Left hindlimb (tissue), 1 donor: Measurements from ENCODE around the gene TCP10L.
"Not testable (repeated sequence)": the region's sequence is repeated elsewhere in the genome, so short reads cannot be mapped to it uniquely, and the experiment has no call there.

Source experiments
- DNase-seq: peaks from one replicate; pipeline ENCODE4 v3.0.0-alpha.2; 2018

The TCP10L gene

DNA sequence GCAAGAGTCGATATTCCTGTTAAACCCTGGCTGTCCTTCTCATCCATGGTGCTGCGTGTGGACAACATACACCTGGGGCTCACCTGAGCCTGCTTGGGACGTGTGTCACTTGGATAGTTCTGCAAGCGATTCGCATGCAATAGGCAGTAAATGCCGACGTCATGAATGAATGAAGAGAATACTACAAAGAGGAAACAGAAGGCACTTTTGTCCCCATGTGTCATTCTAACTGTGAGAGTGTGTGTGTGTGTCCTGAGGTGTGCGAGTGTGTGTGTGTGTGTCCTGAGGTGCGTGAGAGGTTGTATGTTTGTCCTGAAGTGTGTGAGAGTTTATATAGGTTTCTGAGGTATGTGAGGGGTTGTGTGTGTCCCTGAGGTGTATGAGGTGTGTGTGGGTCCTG lies 647 bp upstream of the TCP10L start:
- DNase-seq = no peak

DNA sequence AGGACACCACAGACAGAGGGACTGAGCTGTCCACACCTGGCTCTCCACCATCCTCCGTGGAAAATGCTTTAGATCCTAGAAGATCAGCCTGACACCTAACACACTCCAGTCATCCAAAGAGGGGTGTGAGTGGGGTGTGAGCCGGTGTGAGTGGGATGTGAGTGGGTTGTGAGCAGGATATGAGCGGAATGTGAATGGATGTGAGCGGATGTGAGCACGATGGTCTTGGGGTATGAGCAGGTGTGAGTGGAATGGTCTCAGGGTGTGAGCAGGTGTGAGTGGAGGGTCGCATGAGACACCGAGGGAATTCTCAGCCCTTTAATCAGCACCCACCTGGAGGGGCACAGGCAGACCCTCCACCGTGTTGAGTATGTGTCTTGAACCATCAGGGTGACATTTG lies 851 bp downstream of the TCP10L start:
- no peak for DNase-seq

DNA sequence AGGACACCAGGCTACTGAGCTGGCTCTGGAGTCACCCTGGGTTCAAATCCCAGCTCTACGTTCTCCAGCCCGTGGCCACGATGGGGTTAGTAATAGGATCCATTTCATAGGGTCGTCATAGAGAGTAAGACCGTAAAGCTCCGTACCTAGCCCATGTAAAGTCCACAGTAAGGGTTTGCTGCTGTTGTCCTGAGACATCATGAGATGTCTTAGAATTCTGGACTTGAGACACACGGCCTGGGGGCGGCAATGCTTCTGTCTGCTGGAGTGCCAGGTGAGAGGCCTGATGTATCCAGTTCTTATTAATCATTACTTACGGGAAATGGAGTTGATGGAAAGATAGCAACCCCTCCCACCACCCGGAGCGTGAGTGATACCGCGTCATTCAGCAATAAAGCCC lies 3.6 kb downstream of the TCP10L start:
- DNase-seq = no peak

DNA sequence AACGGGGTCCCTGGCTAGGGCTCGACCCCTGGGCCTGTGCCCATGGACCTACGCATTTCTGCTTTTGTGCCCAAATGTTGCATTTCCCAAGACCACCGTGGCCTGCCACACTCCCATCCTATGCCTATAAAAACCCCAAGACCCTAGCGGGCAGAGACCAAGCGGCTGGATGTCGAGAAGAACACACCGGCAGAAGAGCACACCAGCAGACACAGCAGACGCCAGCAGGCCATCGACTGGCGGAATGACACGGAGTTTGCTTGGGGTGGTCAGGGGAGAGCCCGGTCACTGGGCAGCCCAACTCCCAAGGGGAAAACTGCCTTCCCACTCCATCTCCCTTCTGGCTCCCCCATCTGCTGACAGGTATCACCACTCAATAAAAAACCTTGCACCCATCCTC lies 4.4 kb downstream of the TCP10L start:
- no peak for DNase-seq

DNA sequence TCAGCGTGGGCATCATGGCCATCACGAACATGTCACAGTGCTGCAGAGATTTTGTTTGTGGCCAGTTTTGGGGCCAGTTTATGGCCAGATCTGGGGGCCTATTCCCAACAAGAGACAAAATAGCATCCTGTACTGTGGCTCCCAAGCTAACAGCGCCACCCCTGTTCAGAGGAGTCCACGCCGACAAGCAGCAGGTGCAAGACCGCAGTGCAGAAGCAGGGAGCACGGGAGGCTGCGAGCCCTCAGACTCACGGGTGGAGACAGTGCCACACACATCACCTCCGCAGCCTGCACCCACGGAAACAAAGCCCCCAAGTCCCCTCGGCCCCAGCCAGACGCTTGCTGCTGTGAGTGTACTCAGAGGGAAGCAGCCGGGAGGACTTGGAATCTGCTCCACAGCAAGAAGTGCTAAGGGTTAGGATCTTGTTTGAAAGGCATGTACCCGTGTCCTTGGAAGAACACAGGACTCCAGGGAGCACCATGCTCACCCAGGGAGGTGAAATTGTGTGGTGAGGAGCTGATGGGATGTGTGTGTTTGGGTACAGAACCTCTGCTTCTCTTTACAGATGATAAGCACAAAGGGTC lies 7.1 kb downstream of the TCP10L start:
- DNase-seq = no peak

DNA sequence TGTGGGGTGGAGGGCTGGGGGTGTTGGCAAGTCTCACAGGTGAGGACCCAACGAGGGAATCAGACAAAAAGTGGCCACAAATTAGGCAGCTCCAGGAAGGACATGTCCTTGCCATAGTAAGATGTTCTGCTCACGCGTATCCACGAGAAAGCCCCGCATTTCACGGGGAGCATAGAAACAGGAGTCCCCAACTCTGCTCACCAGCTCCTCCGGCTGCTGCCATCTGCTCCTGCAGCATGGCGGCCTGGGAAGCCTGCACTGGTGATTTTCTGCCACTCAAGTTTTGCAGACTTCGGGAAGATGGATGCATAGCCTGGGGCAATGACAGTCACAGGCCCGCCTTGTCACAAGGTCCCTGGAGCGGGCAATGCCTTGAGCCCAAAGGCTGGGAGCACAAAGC lies 9.3 kb downstream of the TCP10L start:
- no peak for DNase-seq

DNA sequence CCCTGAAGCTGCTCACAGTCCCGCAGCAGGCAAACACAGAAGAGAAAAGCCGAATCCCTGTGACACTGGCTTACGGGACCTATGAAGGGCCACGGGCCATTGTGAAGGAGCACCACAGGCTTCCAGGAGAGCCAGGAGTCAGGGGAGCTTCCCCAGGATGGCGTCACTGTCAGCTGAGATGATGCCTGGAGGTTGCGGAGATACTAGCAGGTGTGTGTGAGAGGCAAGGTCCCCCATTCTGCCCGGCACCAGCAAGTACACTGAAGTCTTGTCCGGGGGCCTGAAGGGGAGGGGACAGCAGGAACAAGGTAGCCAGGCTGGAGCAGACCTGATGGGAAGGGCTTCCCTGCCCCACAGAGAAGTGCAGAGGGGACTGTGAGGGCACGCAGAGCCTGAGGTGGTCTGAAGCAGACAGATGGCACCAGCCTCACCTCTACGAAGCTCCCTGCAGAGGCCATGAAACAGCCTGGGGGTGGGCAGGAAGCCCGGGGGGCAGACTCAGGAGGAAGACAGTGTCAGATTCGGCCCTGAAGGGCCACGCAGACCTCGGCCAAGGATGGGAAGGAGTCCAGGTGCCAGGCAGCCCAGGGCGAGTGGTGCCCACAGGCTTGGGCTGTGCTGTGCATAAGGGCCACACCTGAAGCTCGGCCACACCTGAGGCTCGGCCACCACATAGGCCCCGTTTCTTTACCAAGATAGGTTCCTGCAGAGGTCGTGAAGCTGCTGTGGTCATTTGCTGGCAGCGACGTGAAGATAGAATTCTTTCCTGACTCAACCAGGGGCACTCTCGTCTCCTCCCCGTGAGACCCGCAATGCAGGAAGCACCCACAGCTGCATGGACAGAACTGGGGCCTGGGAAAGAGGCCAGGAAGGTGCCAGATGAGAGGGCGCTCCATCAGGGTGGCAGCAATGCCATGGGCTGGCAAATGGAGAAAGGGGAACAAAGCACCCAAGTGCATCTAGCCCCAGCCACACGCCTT lies 10.1 kb downstream of the TCP10L start:
- DNase-seq = no peak

DNA sequence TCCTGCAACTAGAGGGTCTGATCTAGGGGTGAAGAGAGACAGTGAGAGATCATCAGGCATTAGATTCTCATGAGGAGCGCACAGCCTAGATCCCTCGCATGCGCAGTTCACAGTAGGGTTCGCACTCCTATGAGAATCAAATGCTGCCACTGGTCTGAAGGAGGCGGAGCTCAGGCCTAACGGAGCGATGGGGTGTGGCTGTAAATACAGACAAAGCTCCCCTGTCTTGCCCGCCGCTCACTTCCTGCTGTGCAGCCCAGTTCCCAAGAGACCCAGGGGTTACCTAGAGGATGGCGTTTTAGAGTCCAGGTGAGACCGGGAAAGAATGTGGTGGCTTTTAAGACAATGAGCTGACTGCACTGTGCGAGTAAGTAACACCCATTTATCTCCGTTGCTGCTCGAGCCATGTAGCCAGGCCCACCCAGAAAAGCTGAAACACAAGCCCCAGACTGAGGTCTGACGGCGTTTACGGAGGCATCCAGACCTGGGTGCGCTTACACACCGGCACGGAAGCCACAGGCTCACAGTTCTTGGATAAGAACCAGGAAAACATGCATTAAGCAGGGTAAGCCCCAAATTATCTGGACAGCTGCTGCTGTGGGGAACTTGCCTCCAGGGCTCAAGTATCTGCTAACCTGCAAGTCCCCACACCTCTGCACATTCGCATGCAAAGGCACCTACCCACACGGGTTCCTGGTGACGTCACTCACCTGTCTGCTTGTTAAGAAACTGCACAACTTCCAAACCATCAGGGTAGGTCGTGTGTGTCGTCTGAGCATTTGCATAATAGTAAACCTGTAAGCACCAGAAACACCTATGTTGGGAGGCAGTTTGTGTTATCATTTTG lies 12.5 kb downstream of the TCP10L start:
- no peak for DNase-seq

DNA sequence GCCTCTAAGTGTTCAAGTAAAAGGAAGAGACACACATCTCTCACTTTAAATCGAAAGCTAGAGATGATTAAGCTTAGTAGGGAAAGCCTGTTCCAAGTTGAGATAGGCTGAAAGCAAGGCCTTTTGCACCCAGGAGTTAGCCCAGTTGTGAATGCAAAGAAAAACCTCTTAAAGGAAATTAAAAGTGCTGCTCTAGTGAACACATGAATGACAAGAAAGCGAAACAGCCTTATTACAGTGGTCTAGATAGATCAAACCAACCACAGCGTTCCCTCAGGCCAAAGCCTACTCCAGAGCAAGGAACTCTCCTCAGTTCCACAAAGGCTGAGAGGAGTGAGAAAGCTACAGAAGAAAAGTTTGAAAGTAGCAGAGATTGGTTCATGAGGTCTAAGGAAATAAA lies 14.9 kb downstream of the TCP10L start:
- no peak for DNase-seq

DNA sequence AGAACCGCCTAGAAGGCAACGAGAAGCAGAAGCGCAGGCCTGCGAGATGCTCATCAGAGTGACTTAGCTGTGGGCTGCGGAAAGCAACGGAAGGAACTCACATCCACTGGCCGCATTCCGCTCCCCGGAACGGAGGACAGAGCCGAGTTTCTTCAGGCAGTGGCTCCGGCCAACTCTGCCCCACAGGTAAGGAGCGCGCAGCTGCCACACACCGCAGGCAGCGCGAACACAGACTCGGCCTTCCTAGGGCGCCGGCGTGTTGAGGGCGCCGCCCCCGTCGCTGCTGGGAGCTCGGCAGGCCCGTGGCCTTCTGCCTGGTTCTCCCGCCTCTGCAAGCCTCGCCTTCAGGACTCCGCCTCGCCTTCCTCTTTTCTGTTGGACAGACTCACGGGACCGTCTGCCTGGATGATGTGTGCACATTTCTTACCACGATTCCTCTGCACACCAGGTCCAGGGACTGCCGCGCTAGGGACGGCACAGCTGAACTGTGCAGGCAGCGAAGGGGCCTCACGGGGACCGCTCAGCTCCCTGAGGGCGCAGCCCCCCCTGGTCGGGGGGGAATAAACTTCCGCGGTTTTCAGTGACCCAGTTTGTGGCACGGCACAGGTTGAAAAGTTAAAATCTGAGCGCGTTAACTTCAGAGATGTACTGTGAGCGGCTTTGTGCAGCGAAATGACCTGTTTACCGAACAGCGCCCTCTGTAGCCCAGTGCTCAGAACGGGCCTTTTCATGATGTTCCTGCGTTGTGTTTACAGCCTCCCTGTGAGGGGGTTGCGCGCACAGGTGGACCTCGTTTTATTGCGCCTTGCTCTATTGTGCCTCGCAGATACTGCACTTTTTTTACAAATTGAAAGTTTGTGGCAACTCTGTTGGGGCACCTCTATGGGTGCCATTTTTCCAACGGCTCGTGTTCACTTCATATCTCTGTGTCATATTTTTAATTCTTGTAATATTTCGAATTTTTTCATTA lies 15.8 kb downstream of the TCP10L start:
- DNase-seq = peak; percentile 78

DNA sequence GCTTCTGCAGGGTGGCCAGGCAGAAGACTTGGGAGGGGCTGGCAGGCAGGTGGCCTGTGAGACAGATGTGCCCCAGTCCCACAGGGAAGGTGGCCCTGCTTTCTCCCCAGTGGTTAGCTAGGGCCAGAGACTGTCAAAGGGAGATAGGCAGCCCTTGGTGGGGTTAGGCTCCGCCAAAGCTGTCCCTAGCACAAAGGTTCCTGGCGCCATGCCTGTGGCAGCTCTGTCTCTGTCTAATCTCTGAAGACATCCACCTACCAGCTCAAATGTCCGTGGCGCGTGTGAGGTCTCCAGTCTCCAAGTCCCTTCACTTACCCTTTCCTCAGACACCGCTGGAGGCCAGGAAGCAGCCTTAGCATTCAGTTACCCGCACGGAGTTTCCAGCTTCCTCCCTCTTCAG lies 17.7 kb downstream of the TCP10L start:
- no peak for DNase-seq

DNA sequence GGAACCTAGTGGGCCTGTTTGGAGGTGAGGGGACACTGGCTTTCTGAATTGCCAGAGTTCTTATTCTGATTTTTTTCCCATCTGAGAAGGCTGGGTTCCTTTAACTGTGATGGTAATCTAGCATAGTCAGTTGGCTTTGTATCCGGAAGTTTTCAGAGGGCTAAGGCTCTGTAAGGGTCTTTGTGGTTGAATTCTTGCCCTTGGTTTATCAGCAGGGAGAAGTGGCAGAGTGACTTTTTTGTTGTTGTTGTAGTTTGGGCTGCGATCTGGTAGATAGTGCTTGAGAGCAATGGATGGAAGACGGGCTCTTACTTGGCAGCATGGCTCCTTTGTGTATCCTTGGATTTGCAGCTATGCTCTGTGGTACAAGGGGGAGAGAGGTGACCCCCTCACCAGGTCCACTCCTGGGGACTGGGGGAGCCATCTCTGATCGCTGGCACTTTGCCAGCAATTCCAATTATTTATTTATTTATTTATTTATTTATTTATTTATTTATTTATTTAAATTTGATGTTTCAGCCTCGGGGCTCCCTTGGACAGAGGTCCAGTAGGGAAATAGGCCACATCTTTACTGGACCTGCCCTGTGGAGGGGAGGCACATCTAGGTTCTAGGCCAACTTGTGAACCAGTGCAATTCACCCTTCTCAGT lies 18.5 kb downstream of the TCP10L start:
- DNase-seq = no peak

DNA sequence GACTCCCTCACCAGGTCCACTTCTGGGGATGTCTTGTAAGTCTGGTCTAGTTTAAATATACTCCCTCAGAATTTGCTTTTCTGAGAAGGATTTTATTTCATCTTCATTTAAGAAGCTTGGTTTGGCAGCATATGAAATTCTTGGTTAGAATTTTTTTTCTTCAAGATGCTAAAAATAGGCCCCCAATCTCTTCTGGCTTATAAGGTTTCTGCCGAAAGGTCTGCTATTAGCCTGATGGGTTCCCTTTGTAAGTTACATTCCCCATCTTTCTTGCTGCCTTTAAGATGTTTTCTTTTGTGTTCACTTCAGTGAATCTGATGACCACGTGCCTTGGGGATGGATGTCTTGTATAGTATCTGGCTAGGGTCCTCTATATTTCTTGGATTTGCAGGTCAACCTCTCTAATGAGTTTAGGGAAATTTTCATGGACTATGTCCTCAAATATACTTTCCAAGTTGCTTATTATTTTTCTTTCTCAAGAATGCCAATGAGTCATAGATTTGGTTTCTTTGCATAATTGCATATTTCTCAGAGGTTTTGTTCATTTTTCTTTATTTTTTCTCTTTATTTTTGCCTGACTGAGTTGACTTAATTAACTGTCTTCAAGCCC lies 19.4 kb downstream of the TCP10L start:
- no peak for DNase-seq

DNA sequence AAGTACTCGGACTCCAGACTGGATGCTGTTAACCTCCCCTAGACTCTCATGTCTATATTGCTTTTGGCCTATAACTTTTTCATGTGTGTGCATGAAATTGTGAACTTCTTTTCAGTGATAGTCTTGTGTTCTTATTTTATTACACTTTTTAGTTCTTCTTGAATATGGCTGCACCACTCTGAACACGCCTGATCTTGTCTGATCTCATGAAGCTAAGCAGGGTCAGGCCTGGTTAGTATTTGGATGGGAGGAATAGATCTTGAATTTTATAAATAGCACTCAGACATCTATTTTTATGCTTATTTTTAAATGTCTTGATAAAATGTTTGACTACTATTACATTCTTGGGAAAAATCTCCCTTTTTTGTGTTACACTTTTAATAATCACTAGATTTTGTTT lies 22.4 kb downstream of the TCP10L start:
- no peak for DNase-seq

DNA sequence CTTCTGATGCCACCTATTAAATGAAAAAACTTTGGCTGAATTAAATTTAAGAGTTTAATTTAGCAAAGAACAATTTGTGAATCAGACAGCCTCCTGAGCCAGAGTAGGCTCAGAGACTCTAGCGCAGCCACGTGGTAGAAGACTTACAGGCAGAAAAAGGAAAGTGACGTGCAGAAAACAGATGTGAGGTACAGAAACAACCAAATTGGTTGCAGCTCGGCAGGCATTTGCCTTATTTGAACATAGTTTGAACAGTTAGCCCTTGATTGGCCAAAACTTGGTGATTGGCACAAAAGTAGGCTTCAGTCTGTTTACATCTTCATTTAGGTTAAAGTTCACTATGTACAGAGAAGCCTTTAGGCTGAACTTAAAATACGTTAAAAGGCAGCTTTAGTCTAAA lies 22.9 kb downstream of the TCP10L start:
- DNase-seq = no peak

DNA sequence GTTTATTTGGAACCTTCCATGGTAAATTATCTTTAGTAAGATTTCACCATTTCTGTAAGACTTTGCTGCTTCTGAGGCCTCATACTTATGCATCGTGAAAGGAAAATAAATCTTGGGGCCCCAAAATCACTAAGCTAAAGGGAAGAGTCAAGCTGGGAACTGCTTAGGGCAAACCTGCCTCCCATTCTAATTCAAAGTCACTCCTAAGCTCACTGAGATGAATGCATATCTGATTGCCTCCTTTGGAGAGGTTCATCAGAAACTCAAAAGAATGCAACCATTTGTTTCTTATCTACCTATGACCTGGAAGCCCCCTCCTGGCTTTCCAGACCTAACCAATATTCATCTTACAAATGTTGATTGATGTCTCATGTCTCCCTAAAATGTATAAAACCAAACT lies 23.8 kb downstream of the TCP10L start:
- not testable (repeated sequence) for DNase-seq

DNA sequence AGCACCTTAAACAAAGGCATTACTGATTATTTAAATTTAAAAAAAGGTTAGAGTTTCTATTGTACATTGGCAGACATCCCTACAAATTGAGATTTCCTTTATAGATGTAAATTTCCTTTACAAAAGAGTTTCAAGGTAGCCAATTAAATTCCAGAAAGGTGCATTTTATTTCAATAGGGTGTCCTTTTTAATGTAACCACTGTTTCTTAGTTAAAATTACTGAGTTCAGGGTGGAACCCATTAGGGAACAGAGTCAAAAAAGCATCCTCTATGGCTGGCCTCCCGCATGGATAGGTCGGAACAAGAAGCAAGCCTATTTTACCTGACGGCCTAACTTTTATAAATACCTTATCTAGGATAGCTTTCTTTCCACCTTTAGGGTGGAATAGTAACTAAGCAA lies 24.4 kb downstream of the TCP10L start:
- DNase-seq = no peak

DNA sequence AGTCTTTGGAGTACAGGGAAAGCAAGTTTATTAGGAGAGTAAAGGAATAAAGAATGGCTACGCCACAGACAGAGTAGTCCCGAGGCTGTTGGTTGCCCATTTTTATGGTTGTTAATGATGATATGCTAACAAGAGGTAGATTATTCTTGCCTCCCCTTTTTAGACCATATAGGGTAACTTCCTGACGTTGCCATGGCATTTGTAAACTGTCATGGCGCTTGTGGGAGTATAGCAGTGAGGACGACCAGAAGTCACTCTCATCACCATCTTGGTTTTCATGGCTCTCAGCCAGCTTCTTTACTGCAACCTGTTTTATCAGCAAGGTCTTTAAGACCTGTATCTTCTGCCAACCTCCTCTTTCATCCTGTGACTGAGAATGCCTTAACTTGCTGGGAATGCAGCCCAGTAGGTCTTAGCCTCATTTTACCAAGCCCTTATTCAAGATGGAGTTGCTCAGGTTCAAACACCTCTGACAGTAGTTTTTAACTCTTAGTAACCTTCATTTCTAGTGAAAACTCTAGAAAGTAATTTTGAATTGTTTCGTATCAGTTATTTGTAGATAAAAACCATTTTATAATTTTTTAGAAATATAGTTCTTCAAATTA lies 26.2 kb downstream of the TCP10L start:
- no peak for DNase-seq

DNA sequence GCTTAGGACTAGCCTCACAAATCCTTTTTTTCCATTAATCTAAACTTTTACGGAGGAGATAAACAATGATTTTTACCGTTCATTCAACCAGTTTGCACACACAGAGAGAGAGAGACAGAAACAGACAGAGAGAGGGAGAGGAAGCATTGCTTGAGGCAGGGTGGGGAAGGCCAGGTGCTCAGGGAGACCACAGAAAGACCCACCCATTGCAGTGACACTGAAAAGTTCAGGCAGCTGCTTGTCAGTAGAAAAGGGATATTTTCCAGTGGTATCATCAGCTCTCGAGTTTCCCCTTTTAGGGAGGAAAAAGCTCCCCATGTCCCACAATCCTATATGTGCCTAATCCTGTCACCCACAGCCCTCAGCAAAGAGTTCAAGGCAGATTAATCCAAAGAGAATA lies 27.2 kb downstream of the TCP10L start:
- DNase-seq = no peak

DNA sequence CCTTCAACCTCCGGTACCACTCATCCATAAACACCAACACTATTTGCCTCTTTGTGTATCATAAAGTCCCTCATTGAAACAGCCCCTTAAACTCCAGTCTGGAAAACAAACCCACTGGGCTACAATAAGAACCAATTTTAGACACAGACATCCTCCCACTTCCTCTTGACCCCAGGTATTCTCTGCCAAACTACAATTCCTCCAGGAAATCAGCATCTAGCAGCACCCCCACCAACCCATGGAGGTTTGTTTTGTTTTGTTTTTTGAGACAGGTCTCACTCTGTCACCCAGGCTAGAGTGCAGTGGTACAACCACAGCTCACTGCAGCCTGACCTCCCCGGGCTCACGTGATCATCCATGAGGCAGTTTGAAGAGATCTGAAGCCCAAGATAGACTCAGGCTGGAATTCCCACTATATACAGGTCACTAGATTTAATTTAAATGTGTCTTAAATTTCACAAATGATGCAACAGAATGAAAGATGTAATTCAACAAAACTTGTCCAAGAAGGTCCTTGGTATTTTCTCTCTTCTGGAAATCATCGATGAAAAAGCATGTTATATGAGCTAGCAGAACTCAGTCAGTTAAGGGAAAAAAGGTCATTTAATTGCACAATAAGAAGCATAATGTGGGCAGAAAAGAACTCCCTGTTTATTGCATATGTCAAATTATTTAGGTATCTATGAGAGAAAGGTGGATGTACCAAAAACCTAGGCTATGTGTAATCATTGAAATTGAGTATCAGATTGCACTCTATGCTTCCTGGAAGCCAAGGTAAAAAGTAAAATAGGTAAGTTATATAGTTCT lies 30.3 kb downstream of the TCP10L start:
- DNase-seq = no peak
